ENCODE measurements around the gene PPP1R3C. TPM values are rescaled to one million over a fixed set of nuclear protein-coding genes. Genes with fewer than 3 reads are reported as not detected.

PPP1R3C gene
- total RNA-seq, 4 donors from 2014 or later = 5.3 to 30.2 (median 10.3) TPM

DNA sequence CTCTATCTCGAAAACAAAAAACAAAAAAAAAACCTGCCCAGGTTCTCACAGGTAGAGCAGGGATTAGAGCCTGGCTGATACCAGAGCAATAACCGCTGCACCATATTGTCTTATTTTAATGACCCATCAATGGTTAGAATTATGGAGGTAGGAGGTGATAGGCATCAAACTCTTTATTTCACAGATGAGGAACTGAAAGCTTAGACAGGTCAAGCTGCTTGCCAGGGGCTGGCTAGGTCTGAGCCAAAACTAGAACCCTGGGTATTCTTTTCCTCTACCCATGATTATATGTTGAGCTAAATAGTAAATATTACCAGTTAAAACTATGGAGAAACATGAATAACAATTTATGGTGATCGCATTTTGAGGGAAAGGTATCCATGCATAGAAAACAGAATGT, 2.0 kb upstream of the PPP1R3C start:
- no peak for DNase-seq (ENCODE audit: low spot score in 2 of 2)
- no peak overlapping the region for H3K4me3 ChIP-seq (ENCODE audit: low read depth, poor library complexity, severe bottlenecking)
- intact Hi-C loops (cut with DNase I; ENCODE audit: low total_unique reads) = loop anchor here (10.0 kb wide), 1 partner anchor 340 kb away; no protein-coding TSS in a partner anchor
- WGBS, 2 donors = 76 to 78% methylated on average over 3 of the region's 3 CpGs
- TF ChIP-seq POLR2A (IDR thresholded peaks at IDR 0.05) = no peak
- TF ChIP-seq, protein P1, sequence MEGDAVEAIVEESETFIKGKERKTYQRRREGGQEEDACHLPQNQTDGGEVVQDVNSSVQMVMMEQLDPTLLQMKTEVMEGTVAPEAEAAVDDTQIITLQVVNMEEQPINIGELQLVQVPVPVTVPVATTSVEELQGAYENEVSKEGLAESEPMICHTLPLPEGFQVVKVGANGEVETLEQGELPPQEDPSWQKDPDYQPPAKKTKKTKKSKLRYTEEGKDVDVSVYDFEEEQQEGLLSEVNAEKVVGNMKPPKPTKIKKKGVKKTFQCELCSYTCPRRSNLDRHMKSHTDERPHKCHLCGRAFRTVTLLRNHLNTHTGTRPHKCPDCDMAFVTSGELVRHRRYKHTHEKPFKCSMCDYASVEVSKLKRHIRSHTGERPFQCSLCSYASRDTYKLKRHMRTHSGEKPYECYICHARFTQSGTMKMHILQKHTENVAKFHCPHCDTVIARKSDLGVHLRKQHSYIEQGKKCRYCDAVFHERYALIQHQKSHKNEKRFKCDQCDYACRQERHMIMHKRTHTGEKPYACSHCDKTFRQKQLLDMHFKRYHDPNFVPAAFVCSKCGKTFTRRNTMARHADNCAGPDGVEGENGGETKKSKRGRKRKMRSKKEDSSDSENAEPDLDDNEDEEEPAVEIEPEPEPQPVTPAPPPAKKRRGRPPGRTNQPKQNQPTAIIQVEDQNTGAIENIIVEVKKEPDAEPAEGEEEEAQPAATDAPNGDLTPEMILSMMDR (IDR thresholded peaks at IDR 0.05) = no peak

DNA sequence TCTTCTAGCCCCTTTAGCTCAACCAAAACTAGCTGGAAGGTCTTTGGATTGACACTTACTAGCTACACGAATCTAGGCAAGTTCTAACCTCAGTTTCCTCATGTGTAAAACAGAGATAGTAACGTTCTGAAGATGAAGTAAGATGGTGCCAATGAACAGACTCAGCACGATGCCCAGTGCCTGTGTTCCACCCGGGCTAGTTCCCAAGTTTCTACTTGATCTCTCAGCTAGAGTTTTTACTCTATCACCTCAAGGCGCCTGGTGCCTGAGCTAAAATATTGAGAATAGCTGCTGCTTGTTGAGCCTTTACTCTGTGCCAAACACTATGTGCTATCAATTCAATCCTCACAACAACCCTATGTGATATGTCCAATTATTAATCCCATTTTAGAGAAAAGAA, 1.4 kb upstream of the PPP1R3C start:
- no peak for DNase-seq (ENCODE audit: low spot score in 2 of 2)
- H3K4me3 ChIP-seq (ENCODE audit: low read depth, poor library complexity, severe bottlenecking) = no peak overlapping the region
- 39 to 50% methylated on average over 5 of the region's 5 CpGs for WGBS, 2 donors
- intact Hi-C loops (cut with DNase I; ENCODE audit: low total_unique reads) = loop anchor here (10.0 kb wide), 1 partner anchor 339 kb away; no protein-coding TSS in a partner anchor
- TF ChIP-seq, protein P1 (IDR thresholded peaks at IDR 0.05) = no peak
- TF ChIP-seq POLR2A (IDR thresholded peaks at IDR 0.05) = no peak

DNA sequence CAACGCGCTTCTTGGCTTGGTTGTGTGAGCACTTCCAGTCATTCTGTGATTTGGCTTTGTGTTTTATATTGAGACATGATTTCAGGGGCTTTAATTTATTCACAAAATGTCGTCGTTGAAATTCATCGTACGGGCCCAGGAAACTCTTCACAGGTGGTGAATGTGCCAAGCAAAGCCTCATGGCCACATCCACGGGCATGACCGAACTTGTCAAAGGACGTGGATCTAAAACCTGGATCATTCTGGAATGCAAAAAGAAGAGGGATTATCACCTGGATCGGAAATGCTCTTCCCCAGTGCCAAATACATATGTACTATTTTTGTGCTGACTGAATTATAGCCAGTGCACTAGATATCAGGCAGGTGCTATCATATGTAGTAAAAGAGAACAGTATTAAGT, 2.2 kb downstream of the PPP1R3C start:
- 85% methylated on average over 10 of the region's 10 CpGs for WGBS, 2 donors
- no peak for DNase-seq (ENCODE audit: low spot score in 2 of 2)
- TF ChIP-seq, protein P1 (IDR thresholded peaks at IDR 0.05) = no peak
- TF ChIP-seq POLR2A (IDR thresholded peaks at IDR 0.05) = no peak
- intact Hi-C loops (cut with DNase I; ENCODE audit: low total_unique reads) = loop anchor here (10.0 kb wide), 1 partner anchor 336 kb away; no protein-coding TSS in a partner anchor
- H3K4me3 ChIP-seq (ENCODE audit: low read depth, poor library complexity, severe bottlenecking) = no peak overlapping the region

DNA sequence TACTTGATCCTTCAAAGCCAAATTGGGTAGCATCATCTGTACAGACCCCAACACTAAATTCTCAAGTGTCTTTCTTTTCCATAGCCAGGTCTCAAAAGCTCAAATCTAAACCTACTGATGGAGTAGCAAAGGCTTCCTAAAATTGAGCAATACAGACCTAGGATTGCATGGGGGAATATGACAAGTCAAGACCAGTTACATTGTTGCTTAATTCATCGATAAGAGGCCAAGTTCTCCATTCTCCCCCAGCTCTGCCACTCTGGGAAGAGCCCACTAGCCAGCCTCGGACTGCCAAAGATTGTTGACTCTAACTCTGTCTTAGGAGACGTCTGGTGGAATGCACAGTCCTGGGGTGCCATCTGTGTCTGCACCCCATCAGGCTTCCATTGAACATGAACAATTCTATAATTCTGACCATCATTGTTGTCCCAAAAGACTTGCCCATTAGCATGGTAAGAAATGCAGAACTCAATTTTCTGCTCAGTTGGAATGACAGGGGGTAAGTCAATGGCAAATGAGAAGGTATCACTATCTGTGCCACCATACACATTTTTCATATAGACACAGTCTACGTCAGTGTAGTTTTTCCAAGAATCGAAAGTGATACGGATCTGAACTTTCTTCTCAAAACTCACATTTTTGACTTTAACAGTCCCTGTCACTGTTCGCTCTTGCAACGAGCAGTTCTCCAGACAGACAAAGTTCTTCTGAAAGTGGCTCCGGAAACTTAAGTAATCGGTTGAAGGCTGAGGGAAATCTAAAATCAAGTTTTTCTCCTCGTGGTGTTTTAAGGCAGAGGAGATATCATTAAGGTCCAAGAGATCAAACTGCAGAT, 2.9 kb downstream of the PPP1R3C start:
- DNase-seq (ENCODE audit: low spot score in 2 of 2) = no peak
- 88 to 90% methylated on average over 11 of the region's 11 CpGs for WGBS, 2 donors
- no peak overlapping the region for H3K4me3 ChIP-seq (ENCODE audit: low read depth, poor library complexity, severe bottlenecking)
- no peak for TF ChIP-seq POLR2A (IDR thresholded peaks at IDR 0.05)
- TF ChIP-seq, protein P1 (IDR thresholded peaks at IDR 0.05) = no peak
- intact Hi-C loops (cut with DNase I; ENCODE audit: low total_unique reads) = loop anchor here (10.0 kb wide), 1 partner anchor 335 kb away; no protein-coding TSS in a partner anchor

DNA sequence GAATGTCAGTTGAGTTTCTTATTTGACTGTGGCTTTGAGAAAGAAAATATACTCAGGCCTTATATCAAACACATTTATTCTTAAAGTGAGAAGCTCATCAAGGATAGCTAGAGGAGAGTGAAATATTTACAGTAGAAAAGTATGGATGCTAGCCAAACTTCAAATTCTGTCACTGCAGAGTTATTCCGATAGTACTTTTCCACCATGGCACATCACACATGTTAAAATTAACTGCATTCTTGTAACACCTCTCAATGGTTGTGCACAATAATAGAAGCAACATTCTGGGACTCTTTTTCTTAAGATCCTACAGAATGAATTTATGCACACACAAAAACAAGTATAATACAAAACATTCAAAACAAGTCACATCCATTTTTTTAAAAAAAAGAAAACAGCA, 4.5 kb downstream of the PPP1R3C start:
- no peak overlapping the region for H3K4me3 ChIP-seq (ENCODE audit: low read depth, poor library complexity, severe bottlenecking)
- TF ChIP-seq, protein P1 (IDR thresholded peaks at IDR 0.05) = no peak
- TF ChIP-seq POLR2A (IDR thresholded peaks at IDR 0.05) = no peak
- intact Hi-C loops (cut with DNase I; ENCODE audit: low total_unique reads) = no loop called here
- 68 to 71% methylated on average over 1 of the region's 1 CpG for WGBS, 2 donors
- no peak for DNase-seq (ENCODE audit: low spot score in 2 of 2)

All from lower leg skin (tissue), 4 donors.